Brain microvascular endothelial cell (primary cell): ENCODE results near the gene SRPX.

ENCODE experiments used
- DNase-seq: peaks from one replicate; pipeline ENCODE4 v3.0.0-alpha.2; 2020
- H3K27ac ChIP-seq: fragments of 250-450 bp; sonication (Bioruptor Pico); 2 replicates; pipeline ENCODE4 v1.5.1; 2020; ENCODE audit warnings: mild to moderate bottlenecking, moderate library complexity
- H3K27me3 ChIP-seq: fragments of 250-450 bp; sonication (Bioruptor Pico); replicated peaks from 2 replicates; pipeline ENCODE4 v1.5.1; 2020; ENCODE audit warnings: mild to moderate bottlenecking
- H3K36me3 ChIP-seq: fragments of 250-450 bp; sonication (Bioruptor Pico); replicated peaks from 2 replicates; pipeline ENCODE4 v1.5.1; 2020; ENCODE audit warnings: mild to moderate bottlenecking
- H3K4me3 ChIP-seq: 2 replicates; pipeline ENCODE4 v1.5.1; 2011; ENCODE audit warnings: low read depth, mild to moderate bottlenecking, control low read depth, low read length, moderate library complexity
- CTCF ChIP-seq: IDR thresholded peaks from 2 replicates; pipeline ENCODE4 v1.5.1; 2011; ENCODE audit warnings: low read depth, mild to moderate bottlenecking, moderate library complexity, low read length, control low read depth, inconsistent platforms; ENCODE audit errors: missing control alignments
- in situ Hi-C: cut with HindIII; loops from 2 replicates; pipeline ENCODE4 v1.10.0; 2017; ENCODE audit warnings: low sequenced_read_pairs, low pct_ligation_motif_present

The SRPX gene

DNA sequence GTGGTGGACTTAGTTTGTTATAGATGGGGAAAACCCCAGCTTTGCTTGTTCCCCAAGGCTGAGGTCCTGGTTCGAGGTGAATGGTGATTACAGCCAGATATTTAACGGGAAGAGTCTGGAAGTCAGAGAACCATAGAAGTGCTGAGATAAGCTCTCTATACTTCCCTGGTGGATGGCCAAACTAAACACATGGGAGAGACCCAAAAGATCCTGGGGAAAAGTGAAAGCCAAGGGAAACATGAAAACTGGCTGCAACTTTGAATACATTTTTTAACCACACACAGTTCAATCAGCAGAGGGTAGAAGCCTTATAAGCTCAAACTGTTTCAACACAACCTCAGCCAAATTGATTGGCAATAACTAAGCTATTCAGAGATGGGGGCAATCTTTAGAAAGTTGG lies 29.3 kb upstream of the SRPX start:
- TF ChIP-seq CTCF: no peak
- Histone ChIP-seq H3K27ac (no peak overlapping the region), H3K36me3 (no peaks in the 10 kb centered on the region), H3K27me3 (no peaks in the 10 kb centered on the region), H3K4me3 (no peak overlapping the region)
- peak; percentile 10 for DNase-seq
- in situ Hi-C loops: no loop called here

GRCh38 chrX:38247051-38247450 lies 26.4 kb upstream of the SRPX start:
- in situ Hi-C loops: no loop called here
- Histone ChIP-seq H3K36me3 (no peaks in the 10 kb centered on the region), H3K4me3 (no peak overlapping the region), H3K27me3 (no peaks in the 10 kb centered on the region), H3K27ac (no peak overlapping the region)
- DNase-seq: no peak
- no peak for TF ChIP-seq CTCF

- Histone ChIP-seq H3K36me3 (no peaks in the 10 kb centered on the region), H3K27ac (no peak overlapping the region), H3K4me3 (no peak overlapping the region), H3K27me3 (no peaks in the 10 kb centered on the region)
- no peak for TF ChIP-seq CTCF
- in situ Hi-C loops: no loop called here
- DNase-seq: no peak
Measured at GRCh38 chrX:38240541-38240940, 19.9 kb upstream of the SRPX start.

- Histone ChIP-seq H3K4me3 (no peak overlapping the region), H3K27ac (no peak overlapping the region), H3K36me3 (no peaks in the 10 kb centered on the region), H3K27me3 (no peaks in the 10 kb centered on the region)
- no peak for DNase-seq
- TF ChIP-seq CTCF: no peak
- in situ Hi-C loops: no loop called here
Measured at GRCh38 chrX:38236901-38237615, 16.4 kb upstream of the SRPX start.

GRCh38 chrX:38233891-38234667 lies 13.4 kb upstream of the SRPX start:
- H3K27me3 ChIP-seq: no peaks in the 10 kb centered on the region
- peak; percentile 44 for DNase-seq
- no peaks in the 10 kb centered on the region for H3K36me3 ChIP-seq
- H3K27ac ChIP-seq: no peak overlapping the region
- TF ChIP-seq CTCF: no peak
- H3K4me3 ChIP-seq: no peak overlapping the region
- in situ Hi-C loops: no loop called here
